Panc1 (cell line): ENCODE data around the gene ZNF474. TPM values are rescaled to one million over a fixed set of nuclear protein-coding genes. Genes with fewer than 3 reads are reported as not detected.

Source experiments
- ATAC-seq: fragments of 200-7000 bp; cut with Tn5 transposase; 2 replicates; pipeline ENCODE4 v1.9.1; 2020; ENCODE audit warnings: mild to moderate bottlenecking, moderate library complexity
- BruUV-seq: library from RNA; stranded (reverse); fragments of 400-500 nt; replicated peaks from 2 replicates; lab custom pipeline; 2021; lab: Mats Ljungman, UMichigan
- CTCF ChIA-PET: fragments of 300-600 bp; sonication (Branson Sonifier 250); formaldehyde crosslinking; loops from one replicate; lab custom pipeline; 2022; ENCODE audit warnings: antibody characterized with exemption; lab: Charles Lee
- POLR2A ChIA-PET: fragments of 300-600 bp; sonication (Branson Sonifier 250); formaldehyde crosslinking; loops from one replicate; lab custom pipeline; 2022; ENCODE audit warnings: antibody characterized with exemption; lab: Charles Lee
- DNase-seq: peaks from one replicate; pipeline ENCODE4 v3.0.0-alpha.2; 2010; ENCODE audit warnings: low read depth, low spot score
- H3K27ac ChIP-seq: 2 replicates; pipeline ENCODE4 v1.5.1; 2011; ENCODE audit warnings: mild to moderate bottlenecking, low read length, inconsistent platforms
- H3K27me3 ChIP-seq: fragments of 200-500 bp; sonication (Bioruptor generic); 2 replicates; pipeline ENCODE4 v1.6.0; 2014; ENCODE audit warnings: low read length, inconsistent platforms; ENCODE audit not compliant: control insufficient read depth, insufficient read depth
- H3K36me3 ChIP-seq: fragments of 200-500 bp; sonication (Bioruptor generic); 2 replicates; pipeline ENCODE4 v1.5.1; 2014; ENCODE audit warnings: inconsistent platforms, mild to moderate bottlenecking, low read length, moderate library complexity; ENCODE audit not compliant: control insufficient read depth, insufficient read depth
- H3K4me1 ChIP-seq: 2 replicates; pipeline ENCODE4 v1.5.1; 2011; ENCODE audit warnings: inconsistent platforms, mild to moderate bottlenecking, low read length, moderate library complexity; ENCODE audit not compliant: control insufficient read depth, insufficient read depth
- H3K4me3 ChIP-seq, 2 experiments: 2 replicates each; pipeline ENCODE4 v1.5.1; 2011 to 2012; ENCODE audit warnings: low read depth in 2 of 2, low read length in 2 of 2, mild to moderate bottlenecking in 2 of 2, inconsistent platforms in 1 of 2, moderate library complexity in 1 of 2
- H3K9me3 ChIP-seq: fragments of 200-500 bp; sonication (Bioruptor generic); 2 replicates; pipeline ENCODE4 v1.5.1; 2014; ENCODE audit warnings: low read depth, mild to moderate bottlenecking, inconsistent platforms, low read length, moderate library complexity; ENCODE audit not compliant: control insufficient read depth, insufficient read depth
- POLR2AphosphoS5 ChIP-seq: IDR thresholded peaks from 2 replicates; pipeline ENCODE4 v1.6.1; 2012; ENCODE audit warnings: mild to moderate bottlenecking, low read depth, low read length, moderate library complexity
- SIN3A ChIP-seq: IDR thresholded peaks from 2 replicates; pipeline ENCODE4 v1.6.1; 2012; ENCODE audit warnings: low read depth, mild to moderate bottlenecking, low read length, moderate library complexity, borderline replicate concordance; ENCODE audit not compliant: insufficient read depth
- TCF7L2 ChIP-seq: IDR thresholded peaks from 2 replicates; pipeline ENCODE4 v1.6.1; 2011; ENCODE audit warnings: mild to moderate bottlenecking, low read depth, low read length, inconsistent platforms
- in situ Hi-C: cut with HindIII; loops from 2 replicates; pipeline ENCODE4 v1.10.0; 2016; ENCODE audit warnings: low sequenced_read_pairs, low pct_unique_long_range_greater_than_20kb
- intact Hi-C: fragments of 100-400 bp; cut with micrococcal nuclease; formaldehyde crosslinking; loops from one replicate; pipeline ENCODE4 v1.10.0; 2022; ENCODE audit not compliant: unreplicated experiment
- total RNA-seq: library from RNA; stranded (reverse); gene quantifications from one replicate; pipeline ENCODE4 v1.2.1, GENCODE V29; 2021; ENCODE audit not compliant: unreplicated experiment
- TF ChIP-seq, protein P1 (sequence below), 2 experiments: IDR thresholded peaks; 2 replicates each; pipeline ENCODE4 v1.6.1; 2011 to 2012; ENCODE audit warnings: low read depth in 2 of 2, control low read depth in 1 of 2, low read length in 1 of 2, mild to moderate bottlenecking in 1 of 2, moderate library complexity in 1 of 2; ENCODE audit not compliant: insufficient read depth in 1 of 2
- TF ChIP-seq, protein P2 (sequence below): fragments of 450-650 bp; IDR thresholded peaks from 2 replicates; pipeline ENCODE4 v1.5.1; 2017; ENCODE audit warnings: mild to moderate bottlenecking

ZNF474 gene
- total RNA-seq, 1 experiment from 2014 or later, result not detected

GRCh38 chr5:122184676-122185255 lies 55.4 kb downstream of the ZNF474 start:
- POLR2A ChIA-PET, result no interaction called here
- H3K36me3 ChIP-seq, result no peaks in the 10 kb centered on the region
- no peak overlapping the region for H3K4me3 ChIP-seq
- no peak for DNase-seq
- H3K9me3 ChIP-seq, result no peaks in the 10 kb centered on the region
- CTCF ChIA-PET, result no interaction called here
- no peaks in the 10 kb centered on the region for H3K27me3 ChIP-seq
- TF ChIP-seq, protein P1, sequence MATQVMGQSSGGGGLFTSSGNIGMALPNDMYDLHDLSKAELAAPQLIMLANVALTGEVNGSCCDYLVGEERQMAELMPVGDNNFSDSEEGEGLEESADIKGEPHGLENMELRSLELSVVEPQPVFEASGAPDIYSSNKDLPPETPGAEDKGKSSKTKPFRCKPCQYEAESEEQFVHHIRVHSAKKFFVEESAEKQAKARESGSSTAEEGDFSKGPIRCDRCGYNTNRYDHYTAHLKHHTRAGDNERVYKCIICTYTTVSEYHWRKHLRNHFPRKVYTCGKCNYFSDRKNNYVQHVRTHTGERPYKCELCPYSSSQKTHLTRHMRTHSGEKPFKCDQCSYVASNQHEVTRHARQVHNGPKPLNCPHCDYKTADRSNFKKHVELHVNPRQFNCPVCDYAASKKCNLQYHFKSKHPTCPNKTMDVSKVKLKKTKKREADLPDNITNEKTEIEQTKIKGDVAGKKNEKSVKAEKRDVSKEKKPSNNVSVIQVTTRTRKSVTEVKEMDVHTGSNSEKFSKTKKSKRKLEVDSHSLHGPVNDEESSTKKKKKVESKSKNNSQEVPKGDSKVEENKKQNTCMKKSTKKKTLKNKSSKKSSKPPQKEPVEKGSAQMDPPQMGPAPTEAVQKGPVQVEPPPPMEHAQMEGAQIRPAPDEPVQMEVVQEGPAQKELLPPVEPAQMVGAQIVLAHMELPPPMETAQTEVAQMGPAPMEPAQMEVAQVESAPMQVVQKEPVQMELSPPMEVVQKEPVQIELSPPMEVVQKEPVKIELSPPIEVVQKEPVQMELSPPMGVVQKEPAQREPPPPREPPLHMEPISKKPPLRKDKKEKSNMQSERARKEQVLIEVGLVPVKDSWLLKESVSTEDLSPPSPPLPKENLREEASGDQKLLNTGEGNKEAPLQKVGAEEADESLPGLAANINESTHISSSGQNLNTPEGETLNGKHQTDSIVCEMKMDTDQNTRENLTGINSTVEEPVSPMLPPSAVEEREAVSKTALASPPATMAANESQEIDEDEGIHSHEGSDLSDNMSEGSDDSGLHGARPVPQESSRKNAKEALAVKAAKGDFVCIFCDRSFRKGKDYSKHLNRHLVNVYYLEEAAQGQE (IDR thresholded peaks at IDR 0.05; ENCODE audit: insufficient read depth in 1 of 2, low read depth in 2 of 2, low read length in 1 of 2), result no peak
- TF ChIP-seq, protein P2, sequence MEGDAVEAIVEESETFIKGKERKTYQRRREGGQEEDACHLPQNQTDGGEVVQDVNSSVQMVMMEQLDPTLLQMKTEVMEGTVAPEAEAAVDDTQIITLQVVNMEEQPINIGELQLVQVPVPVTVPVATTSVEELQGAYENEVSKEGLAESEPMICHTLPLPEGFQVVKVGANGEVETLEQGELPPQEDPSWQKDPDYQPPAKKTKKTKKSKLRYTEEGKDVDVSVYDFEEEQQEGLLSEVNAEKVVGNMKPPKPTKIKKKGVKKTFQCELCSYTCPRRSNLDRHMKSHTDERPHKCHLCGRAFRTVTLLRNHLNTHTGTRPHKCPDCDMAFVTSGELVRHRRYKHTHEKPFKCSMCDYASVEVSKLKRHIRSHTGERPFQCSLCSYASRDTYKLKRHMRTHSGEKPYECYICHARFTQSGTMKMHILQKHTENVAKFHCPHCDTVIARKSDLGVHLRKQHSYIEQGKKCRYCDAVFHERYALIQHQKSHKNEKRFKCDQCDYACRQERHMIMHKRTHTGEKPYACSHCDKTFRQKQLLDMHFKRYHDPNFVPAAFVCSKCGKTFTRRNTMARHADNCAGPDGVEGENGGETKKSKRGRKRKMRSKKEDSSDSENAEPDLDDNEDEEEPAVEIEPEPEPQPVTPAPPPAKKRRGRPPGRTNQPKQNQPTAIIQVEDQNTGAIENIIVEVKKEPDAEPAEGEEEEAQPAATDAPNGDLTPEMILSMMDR, result no peak
- TF ChIP-seq SIN3A (no peak), TCF7L2 (no peak), POLR2AphosphoS5 (no peak)
- no peaks in the 10 kb centered on the region for H3K4me1 ChIP-seq
- no peak for ATAC-seq
- intact Hi-C loops, result no loop called here
- no TSS peak for BruUV-seq
- H3K27ac ChIP-seq, result no peak overlapping the region
- in situ Hi-C loops, result no loop called here

- TF ChIP-seq POLR2AphosphoS5 (no peak), SIN3A (no peak), TCF7L2 (no peak)
- TF ChIP-seq, protein P1 (IDR thresholded peaks at IDR 0.05; ENCODE audit: insufficient read depth in 1 of 2, low read depth in 2 of 2, low read length in 1 of 2), result no peak
- TF ChIP-seq, protein P2, result no peak
- ChIA-PET POLR2A (no interaction called here), CTCF (no interaction called here)
- H3K4me1 ChIP-seq, result no peaks in the 10 kb centered on the region
- in situ Hi-C loops, result no loop called here
- H3K27me3 ChIP-seq, result no peaks in the 10 kb centered on the region
- H3K4me3 ChIP-seq, result no peak overlapping the region
- no TSS peak for BruUV-seq
- intact Hi-C loops, result no loop called here
- H3K9me3 ChIP-seq, result no peaks in the 10 kb centered on the region
- H3K36me3 ChIP-seq, result no peaks in the 10 kb centered on the region
- no peak overlapping the region for H3K27ac ChIP-seq
- DNase-seq (no peak), ATAC-seq (no peak)
Measured at GRCh38 chr5:122187426-122187825, 58.1 kb downstream of the ZNF474 start.
